Right cardiac atrium (tissue), 5 donors: ENCODE data around the gene KLK3. TPM values are rescaled to one million over a fixed set of nuclear protein-coding genes. Genes with fewer than 3 reads are reported as not detected.

ENCODE experiments used
- ATAC-seq, 2 donors: fragments of 200-7000 bp; cut with Tn5 transposase; one replicate each; pipeline versions ENCODE4 v1.8.0 to v1.9.1; 2020; ENCODE audit warnings: moderate library complexity in 2 of 2, mild to moderate bottlenecking in 1 of 2
- DNase-seq, 3 donors: peaks; one replicate each; pipeline ENCODE4 v3.0.0-alpha.2; 2020
- H3K27ac ChIP-seq: one replicate; pipeline ENCODE4 v1.5.1; 2013; ENCODE audit warnings: mild to moderate bottlenecking, low read length, control low read depth, moderate library complexity
- H3K27me3 ChIP-seq: one replicate; pipeline ENCODE4 v1.6.1; 2013; ENCODE audit not compliant: control insufficient read depth, insufficient read depth
- H3K4me1 ChIP-seq: one replicate; pipeline ENCODE4 v1.6.1; 2013; ENCODE audit warnings: low read length; ENCODE audit not compliant: control insufficient read depth, insufficient read depth
- H3K4me3 ChIP-seq: one replicate; pipeline ENCODE4 v1.5.1; 2013; ENCODE audit warnings: low read length, control low read depth
- H3K9me3 ChIP-seq: one replicate; pipeline ENCODE4 v1.6.1; 2013; ENCODE audit warnings: low read length; ENCODE audit not compliant: control insufficient read depth
- WGBS: extraction: QIAGEN DNeasy Blood & Tissue Kit; methylation state at CpG from one replicate; pipeline ENCODE4 v1.1.7; 2013; 5-methylcytosine and 5-hydroxymethylcytosine counted together
- intact Hi-C, 4 donors: fragments of 100-400 bp; cut with DNase I; formaldehyde crosslinking; loops; one replicate each; pipeline versions ENCODE4 v1.11.0 to v1.14.0; 2022 to 2023
- polyA plus RNA-seq: library from polyadenylated mRNA; stranded (reverse); fragments of 200-250 nt; gene quantifications from one replicate; pipeline ENCODE4 v1.2.3, GENCODE V29; 2013
- total RNA-seq, 4 donors: library from RNA; stranded (reverse); fragmentation: NEBNext Ultra II Directional; extraction: Animal tissue kit (Norgen Biotek cat#: 25700); gene quantifications; one replicate each; pipeline ENCODE4 v1.2.1, GENCODE V29; 2021
- donor health status: healthy with polysubstance abuse.
- donor health status: DM: no; HTN: yes; CAD: no.
- donor health status: DM: no; HTN: no; CAD: no.
- donor health status: DM: no; HTN: yes; CAD: no; lungs with severe emphysema.
- donor health status: DM: yes; HTN: yes; CAD: no.

The KLK3 gene
- total and polyA plus RNA-seq, 5 donors: not detected

DNA sequence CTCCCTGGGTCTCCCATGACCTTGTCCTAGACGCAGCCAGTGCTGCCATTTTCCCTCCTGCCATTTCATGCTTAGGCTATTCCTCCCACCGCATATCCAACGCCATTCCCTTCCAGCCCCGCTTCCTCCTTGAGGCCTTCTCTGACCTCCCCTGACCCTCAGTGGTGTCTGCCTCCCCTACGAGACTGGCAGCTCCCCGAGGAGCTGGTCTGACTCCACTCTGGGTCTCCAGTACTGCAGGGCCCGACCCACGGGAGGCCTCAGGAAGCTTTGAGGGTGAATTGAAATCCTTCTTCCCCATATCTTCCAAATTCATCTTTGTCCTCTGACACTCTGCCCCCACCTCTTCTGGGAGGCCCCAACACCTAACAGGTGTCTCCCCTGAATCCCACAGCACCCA is 22.0 kb upstream of the KLK3 start:
- no peaks in the 10 kb centered on the region for H3K27me3 ChIP-seq
- intact Hi-C loops: no loop called here

DNA sequence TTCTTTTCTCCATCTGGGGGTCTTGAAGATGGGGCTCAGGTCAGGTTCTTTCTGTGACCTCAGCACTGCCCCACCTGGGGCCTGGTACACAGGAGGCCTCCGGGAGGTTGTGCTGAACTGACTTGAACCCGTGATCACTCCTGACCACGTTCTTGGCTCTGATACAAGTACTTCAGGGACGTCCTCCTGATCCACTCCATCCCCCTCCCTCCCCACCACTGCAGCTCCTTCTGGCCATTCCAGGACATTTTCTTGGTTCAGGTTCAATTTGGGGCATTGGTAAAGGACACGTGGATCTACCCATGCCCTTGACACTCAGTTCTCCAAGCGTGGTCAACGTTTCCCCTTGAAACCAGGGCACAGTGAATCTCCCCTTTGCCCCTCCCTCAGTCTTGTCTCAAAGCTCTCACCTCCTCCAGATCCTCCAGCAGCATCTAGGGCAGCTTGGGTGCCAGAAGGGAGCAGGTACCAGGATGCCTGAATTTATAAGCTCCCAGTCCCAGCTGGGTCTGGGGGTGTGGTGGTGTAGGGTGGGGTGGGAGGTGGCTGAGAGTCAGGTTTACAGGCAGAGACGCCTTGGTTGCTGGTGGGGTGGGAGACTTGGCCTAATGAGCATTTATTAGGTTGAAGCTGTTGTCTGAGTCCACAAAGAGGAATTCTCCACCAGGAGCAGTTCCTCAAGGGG is 21.5 kb upstream of the KLK3 start, which contains the start of gene KLK15:
TSS of gene KLK15 (minus strand) at position 458 of the 685 bp plus-strand sequence. CDS start 2,082 bp downstream, outside the sequence.
- Histone ChIP-seq H3K9me3 (no peaks in the 10 kb centered on the region), H3K27me3 (no peaks in the 10 kb centered on the region), H3K27ac (no peak within 1 kb of the TSS), H3K4me1 (no peaks in the 10 kb centered on the region), H3K4me3 (no peak within 1 kb of the TSS)
- DNase-seq (no peak), ATAC-seq (no peak)
- WGBS: 68% methylated on average over 8 of the region's 8 CpGs
- intact Hi-C loops: no loop called here

More for the DNA sequence above, 22.0 kb upstream of the KLK3 start:
- 83% methylated on average over 8 of the region's 8 CpGs for WGBS
- no peak overlapping the region for H3K4me3 ChIP-seq
- no peaks in the 10 kb centered on the region for H3K9me3 ChIP-seq
- DNase-seq (no peak), ATAC-seq (no peak)
- no peaks in the 10 kb centered on the region for H3K4me1 ChIP-seq
- H3K27ac ChIP-seq: no peak overlapping the region

- 95% methylated on average over 6 of the region's 6 CpGs for WGBS
- intact Hi-C loops: no loop called here
- no peaks in the 10 kb centered on the region for H3K27me3 ChIP-seq
- DNase-seq: no peak
- H3K4me3 ChIP-seq: no peak overlapping the region
- H3K4me1 ChIP-seq: no peaks in the 10 kb centered on the region
- H3K9me3 ChIP-seq: no peaks in the 10 kb centered on the region
- H3K27ac ChIP-seq: no peak overlapping the region
- no peak for ATAC-seq
These were observed 20.9 kb upstream of the KLK3 start for GRCh38 chr19:50833802-50834167.

DNA sequence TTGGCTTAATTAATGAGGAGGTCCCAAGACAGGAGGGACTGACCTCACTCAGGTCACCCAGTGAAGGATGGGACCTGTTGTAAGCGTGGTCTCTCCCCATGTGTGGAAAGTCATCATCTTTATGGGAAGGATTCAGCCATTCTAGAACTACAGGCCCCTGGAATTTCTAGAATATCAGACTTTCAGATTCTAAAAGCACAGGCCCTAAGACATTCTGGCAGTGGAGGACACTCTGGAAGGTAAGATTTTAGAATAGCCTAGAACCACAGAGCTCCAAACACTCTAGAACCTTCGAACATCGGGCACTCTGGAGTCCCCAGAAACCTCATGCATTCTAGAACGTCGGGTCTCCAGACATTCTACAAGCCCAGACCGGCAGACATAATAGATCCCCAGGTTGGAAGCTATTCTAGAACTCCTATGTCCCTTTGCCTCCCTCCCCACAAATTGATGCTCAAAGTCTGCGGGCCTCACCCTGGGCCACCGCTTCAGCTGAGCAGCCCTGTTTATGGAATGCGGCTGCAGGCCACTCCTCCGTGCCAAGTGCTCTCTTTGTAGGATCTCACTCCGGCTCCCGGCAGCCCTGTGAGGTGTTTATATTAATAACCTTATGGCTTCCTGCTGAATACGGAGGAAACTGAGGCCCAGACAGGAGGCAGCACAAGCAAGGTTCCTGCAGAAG is 19.5 kb upstream of the KLK3 start:
- no peaks in the 10 kb centered on the region for H3K27me3 ChIP-seq
- DNase-seq (no peak), ATAC-seq (no peak)
- intact Hi-C loops: no loop called here
- no peak overlapping the region for H3K27ac ChIP-seq
- H3K9me3 ChIP-seq: no peaks in the 10 kb centered on the region
- H3K4me3 ChIP-seq: peak overlapping the region; percentile 52
- 34% methylated on average over 13 of the region's 13 CpGs for WGBS
- H3K4me1 ChIP-seq: no peaks in the 10 kb centered on the region

DNA sequence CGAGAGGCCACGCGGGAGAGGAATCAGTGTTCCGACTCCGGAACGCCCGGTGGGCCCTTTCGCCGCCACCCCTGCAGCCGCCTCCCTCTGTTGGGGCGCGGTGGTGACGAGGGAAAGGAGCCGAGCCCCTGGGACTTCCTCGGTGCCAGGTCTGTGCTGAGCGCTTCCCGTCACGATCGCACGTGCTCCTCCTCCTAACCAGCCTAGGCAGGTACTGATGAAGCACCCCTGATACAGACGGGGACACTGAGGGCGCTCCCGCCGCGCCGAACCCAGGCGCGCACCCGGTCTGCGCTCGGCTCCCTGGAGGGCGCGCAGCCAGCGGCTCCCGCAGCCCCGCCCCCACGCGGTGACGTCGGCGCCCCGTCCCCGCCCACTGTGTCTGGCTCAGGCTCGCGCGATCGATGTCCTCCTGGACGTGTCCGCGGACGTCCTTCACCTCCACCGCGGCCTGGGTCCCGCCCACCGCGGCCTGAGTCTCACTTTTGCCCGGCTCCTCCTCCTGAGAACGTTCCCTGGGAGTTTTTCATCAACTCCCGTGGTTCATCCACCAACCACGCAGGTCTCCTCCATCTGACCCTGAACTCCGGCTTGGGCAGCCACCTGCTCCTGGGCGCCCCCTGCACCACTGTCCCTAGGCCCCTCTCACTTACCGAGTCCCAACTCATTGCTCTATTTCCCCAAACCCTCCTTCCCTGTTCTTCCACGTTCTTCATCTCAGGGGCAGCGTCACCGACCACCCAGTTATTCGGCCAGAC is 18.8 kb upstream of the KLK3 start:
- Histone ChIP-seq H3K27ac (no peak overlapping the region), H3K4me1 (no peaks in the 10 kb centered on the region), H3K9me3 (no peaks in the 10 kb centered on the region), H3K4me3 (peak overlapping the region; percentile 52), H3K27me3 (no peaks in the 10 kb centered on the region)
- 2% methylated on average over 67 of the region's 67 CpGs for WGBS
- DNase-seq (peak; percentile 68 to 87 (median 87)), ATAC-seq (peak; percentile 93 to 95)
- intact Hi-C loops: no loop called here

DNA sequence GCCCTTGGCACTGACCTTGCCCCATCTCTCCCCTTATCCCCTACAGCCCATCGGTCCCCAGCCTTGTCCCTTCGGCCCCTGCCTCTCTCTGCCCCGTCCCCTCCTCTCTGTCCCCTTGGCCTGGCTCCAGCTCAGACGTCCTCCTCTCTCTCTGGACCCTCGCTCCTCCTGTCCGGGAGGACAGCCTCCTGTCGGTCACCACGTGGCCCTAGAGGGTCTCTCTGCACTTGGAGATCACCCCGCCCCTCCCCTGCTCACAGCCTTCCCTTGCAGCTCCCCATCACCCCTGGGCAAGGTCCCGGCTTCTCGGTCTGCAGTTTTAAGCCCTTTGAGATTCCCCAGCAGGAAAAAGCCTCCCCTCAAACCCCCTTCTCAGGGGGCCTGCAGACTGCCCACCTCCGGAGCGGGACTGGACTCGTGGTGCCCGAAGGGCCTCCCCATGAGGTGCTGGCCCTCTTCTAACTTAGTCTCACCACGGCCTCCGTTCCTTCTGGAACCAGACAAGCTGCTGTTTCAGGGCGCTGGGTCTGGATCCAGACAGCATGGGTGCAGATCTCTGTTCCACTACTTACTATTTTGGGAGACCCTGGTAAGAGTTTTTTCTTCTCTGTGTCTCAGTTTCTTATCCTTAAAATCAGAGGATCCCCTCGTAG is 18.0 kb upstream of the KLK3 start:
- H3K4me3 ChIP-seq: no peak overlapping the region
- H3K27me3 ChIP-seq: no peaks in the 10 kb centered on the region
- peak in 1 of 2 donors; percentile 19 for ATAC-seq

DNA sequence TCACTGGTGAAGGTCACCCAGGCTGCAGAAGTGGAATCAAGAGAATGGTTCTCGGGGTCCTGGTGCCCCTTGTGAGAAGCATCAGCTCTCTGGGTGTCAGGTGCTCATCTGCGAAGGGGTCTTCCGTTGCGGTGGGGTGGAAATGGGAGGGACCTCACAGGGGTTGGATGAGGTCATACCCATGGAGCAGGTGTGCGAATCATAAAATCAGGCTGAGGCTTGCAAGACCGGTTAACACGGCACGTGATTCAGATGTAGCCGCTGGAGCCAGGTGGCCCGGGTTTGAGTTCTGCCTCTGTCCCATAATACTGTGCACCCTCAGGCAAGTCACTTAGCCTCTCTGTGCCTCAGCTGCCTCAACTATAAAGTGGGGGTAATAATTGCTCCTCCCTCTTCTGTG is 17.4 kb upstream of the KLK3 start:
- Histone ChIP-seq H3K27me3 (no peaks in the 10 kb centered on the region), H3K27ac (no peak overlapping the region), H3K4me1 (no peaks in the 10 kb centered on the region), H3K9me3 (no peaks in the 10 kb centered on the region), H3K4me3 (no peak overlapping the region)
- no peak for ATAC-seq
- WGBS: 82% methylated on average over 10 of the region's 10 CpGs
- DNase-seq: no peak
- intact Hi-C loops: no loop called here

More for the DNA sequence above, 18.0 kb upstream of the KLK3 start:
- Histone ChIP-seq H3K4me1 (no peaks in the 10 kb centered on the region), H3K9me3 (no peaks in the 10 kb centered on the region), H3K27ac (no peak overlapping the region)
- WGBS: 44% methylated on average over 19 of the region's 19 CpGs
- DNase-seq: no peak
- intact Hi-C loops: no loop called here

GRCh38 chr19:50838239-50838638 is 16.5 kb upstream of the KLK3 start:
- Histone ChIP-seq H3K4me1 (no peaks in the 10 kb centered on the region), H3K27ac (no peak overlapping the region), H3K4me3 (no peak overlapping the region), H3K27me3 (no peaks in the 10 kb centered on the region), H3K9me3 (no peaks in the 10 kb centered on the region)
- WGBS: 18% methylated on average over 6 of the region's 6 CpGs
- intact Hi-C loops: no loop called here
- DNase-seq (no peak), ATAC-seq (no peak)

- Histone ChIP-seq H3K9me3 (peaks cover 3% of the 10 kb centered on the region), H3K4me1 (no peaks in the 10 kb centered on the region), H3K27ac (no peak overlapping the region), H3K27me3 (no peaks in the 10 kb centered on the region), H3K4me3 (no peak overlapping the region)
- ATAC-seq (no peak), DNase-seq (no peak)
- 80% methylated on average over 10 of the region's 10 CpGs for WGBS
- intact Hi-C loops: no loop called here
These were observed 14.7 kb upstream of the KLK3 start for GRCh38 chr19:50839712-50840655.

DNA sequence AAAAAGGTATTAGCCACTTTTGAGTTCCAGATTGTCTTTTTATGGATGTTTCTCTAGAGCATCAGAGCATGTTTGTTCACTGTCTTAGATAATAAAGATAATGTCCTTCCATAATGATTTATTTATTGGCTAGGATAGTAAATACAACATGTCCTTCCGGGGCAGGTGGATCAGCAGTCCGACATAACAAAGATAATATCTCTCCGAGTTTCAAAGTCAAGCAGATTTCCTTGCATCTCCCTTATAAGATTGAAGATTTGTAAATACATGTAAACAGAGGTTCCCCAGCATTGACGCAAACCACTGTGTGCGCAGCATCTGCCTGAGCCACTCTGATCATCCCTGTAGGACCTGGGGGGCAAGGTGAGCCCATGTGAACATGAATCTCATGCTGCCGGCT is 12.6 kb upstream of the KLK3 start:
- WGBS: 90% methylated on average over 6 of the region's 6 CpGs
- Histone ChIP-seq H3K4me1 (no peaks in the 10 kb centered on the region), H3K27me3 (no peaks in the 10 kb centered on the region), H3K4me3 (no peak overlapping the region), H3K27ac (no peak overlapping the region), H3K9me3 (peaks cover 3% of the 10 kb centered on the region)
- DNase-seq: no peak
- ATAC-seq: no peak
- intact Hi-C loops: no loop called here
